ENCODE results near the gene DLX4.

The DLX4 gene

DNA sequence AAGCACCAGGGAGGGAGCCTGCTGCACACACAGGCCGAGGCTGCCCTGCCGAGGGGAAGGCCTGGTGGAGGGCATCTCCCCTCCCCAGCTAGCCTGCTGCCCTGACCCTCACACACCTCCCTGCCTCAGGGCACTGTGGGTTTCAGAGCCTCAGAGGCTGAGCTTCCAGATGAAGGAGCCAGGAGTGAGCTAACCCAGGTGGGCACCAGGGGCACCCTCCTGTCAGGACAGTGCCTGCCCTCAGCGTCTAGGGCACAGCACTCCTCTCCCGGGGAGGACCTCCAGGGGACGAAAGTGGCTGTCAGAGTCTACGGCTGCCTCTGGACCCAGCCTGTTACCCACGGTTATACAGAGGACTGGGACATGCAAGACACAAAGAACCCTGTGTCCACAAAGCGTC, 22.8 kb upstream of the DLX4 start:
- no peak for DNase-seq
- intact Hi-C loops (cut with DNase I): no loop called here

DNA sequence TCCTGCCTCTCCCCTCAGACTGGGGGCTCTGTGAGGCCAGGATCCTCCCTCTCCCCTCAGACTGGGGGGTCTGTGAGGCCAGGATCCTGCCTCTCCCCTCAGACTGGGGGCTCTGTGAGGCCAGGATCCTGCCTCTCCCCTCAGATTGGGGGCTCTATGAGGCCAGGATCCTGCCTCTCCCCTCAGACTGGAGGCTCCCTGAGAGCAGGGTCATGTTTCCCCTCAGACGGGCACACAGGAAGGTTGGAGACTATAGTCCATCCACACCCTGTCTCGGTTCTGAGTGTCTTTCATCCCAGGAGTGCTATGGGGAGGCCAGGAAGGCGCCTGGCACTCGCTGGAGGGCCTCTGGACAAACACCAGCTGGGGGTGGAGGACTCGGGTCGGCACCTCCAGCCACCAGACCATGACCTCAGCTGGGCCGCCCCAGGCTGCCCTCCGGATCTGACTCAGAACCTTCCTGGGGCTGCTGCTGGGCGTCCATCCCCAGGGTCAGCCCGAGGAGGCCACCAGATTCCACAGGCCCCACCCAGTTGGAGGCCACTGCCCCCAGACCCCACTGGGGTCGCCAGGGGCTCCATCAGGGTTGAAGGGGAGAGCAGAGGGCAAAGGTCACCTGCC, 21.9 kb upstream of the DLX4 start:
- DNase-seq: no peak
- intact Hi-C loops (cut with DNase I): no loop called here

- intact Hi-C loops (cut with DNase I): no loop called here
- no peak for DNase-seq
These were observed 19.4 kb upstream of the DLX4 start for GRCh38 chr17:49949634-49950033.

- intact Hi-C loops (cut with DNase I): no loop called here
- peak in 4 of 10 donors; percentile 14 to 79 (median 17) for DNase-seq
These were observed 17.5 kb upstream of the DLX4 start for GRCh38 chr17:49951362-49952082.

GRCh38 chr17:49952209-49952911, 16.6 kb upstream of the DLX4 start:
- intact Hi-C loops (cut with DNase I): no loop called here
- DNase-seq: peak in 7 of 10 donors; percentile 44 to 88 (median 53)

DNA sequence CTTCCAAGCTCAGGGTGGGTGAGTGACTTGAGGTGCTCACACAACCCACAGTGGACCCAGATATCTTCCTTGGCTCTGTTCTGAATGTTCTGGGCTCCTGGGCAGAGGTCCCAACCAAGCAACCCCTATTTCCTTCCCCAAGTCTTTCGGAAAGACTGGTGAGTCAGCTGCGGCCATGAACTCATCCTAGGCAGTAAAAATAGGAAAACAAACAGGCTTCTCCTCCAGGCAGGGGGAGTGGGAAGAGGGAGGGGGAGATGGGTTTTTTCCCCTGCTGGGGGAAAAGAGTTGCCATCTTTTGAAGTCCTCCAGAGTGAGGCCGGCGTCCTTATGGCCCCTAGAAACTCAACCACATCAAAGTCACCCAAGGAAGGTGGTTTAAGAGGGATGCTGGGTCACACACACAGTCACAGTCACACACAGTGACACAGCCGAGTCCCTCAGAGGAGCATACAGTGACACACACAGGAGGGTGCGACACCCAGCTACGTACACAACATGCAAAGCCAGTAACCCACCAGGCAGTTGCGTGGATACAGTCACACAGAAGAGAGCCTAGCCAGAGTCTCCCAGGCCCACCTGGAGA, 16.0 kb upstream of the DLX4 start:
- intact Hi-C loops (cut with DNase I): no loop called here
- no peak for DNase-seq

DNA sequence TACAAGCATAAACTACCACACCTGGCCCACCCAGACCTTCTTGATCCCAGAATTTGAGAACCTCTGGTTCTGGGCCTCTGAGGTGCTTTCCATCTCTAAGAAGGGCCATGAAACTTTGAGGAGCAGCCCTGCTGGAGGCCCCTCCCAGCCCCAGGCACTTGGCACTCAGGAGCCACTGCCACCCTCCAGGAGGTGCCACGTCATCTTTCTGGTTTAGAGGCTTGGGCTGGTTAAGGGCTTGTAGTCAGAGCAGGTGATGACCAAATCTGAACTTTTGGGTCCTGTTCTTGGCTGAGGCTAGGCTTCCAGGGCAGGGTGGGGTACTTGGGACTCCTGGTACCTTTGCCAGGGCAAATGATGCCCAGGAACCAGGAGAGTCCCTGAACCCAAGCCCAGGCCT, 13.8 kb upstream of the DLX4 start:
- intact Hi-C loops (cut with DNase I): no loop called here
- no peak for DNase-seq

GRCh38 chr17:49956780-49957179, 12.2 kb upstream of the DLX4 start:
- no peak for DNase-seq
- intact Hi-C loops (cut with DNase I): no loop called here

DNA sequence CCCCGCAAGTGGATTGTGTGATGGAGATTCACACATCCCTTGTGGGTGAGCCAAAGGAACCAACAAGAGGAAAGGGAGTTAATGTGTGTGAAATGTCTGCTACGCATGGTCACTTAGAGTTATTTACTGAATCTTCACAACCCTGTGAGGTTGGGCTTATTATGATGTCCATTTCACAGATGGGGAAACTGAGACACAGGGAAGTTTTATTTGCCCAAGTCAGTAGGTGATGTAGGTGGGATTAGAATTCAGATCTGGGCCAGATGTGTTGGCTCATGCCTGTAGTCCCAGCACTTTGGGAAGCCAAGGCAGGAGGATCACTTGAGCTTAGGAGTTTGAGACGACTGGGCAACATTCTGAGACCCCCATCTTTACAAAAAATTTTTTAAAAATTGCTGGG, 11.6 kb upstream of the DLX4 start:
- no peak for DNase-seq
- intact Hi-C loops (cut with DNase I): no loop called here

DNA sequence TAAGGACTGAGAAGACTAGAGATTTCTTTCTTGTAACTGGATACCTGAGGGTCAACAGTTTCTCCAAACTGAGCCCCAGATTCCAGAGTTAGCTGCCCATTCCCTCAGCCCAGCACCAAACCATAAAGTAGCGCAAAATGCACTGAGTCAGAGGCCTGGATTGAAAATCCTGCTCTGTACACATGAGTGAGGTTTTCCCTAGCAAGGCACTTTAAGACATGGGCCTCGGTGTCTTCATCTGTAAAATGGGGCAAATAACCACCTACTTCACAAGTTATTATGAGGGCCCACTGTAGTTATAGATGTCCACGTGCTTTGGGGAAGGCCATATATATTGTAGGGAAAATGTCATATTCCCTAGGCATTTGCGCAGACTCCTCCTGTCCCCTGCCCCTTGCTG, 10.3 kb upstream of the DLX4 start:
- intact Hi-C loops (cut with DNase I): no loop called here
- no peak for DNase-seq

DNA sequence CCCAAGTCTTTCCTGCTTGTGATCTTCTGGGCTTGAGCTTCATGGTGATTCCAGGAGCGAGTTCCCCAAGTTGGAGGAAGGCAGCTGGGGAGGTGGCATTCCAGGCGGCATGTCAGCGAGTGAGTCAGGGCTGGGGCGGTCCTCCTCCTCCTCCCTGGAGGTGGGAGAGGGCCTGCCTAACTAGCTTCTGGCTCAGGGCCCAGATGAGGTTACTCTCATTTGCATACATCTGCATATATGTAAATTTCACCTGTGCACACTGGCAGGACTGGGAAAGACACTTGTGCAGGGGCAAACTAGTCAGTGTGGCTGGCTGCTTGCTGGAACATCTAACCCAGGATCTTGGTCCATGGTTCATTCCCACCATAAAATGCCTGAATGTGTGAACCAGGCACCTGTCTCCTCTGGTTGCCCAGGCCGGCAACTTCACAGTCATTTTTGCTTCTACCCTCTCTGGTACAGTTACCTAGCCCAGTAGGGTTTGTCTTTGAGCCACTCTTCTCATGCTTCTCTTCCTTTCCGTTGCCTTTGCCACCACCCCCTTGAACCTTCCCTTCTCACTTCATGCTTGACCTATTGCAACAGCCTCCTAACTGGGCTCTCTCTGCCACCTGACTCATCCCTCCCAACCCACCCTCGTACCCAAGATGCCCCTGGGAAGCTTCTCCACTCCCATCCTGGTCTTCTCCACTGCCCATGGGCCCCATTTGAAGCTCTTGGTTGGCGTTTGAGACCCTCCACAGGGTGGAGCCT, 9.6 kb upstream of the DLX4 start:
- intact Hi-C loops (cut with DNase I): no loop called here
- peak in 1 of 10 donors; percentile 52 for DNase-seq

GRCh38 chr17:49962599-49963308, 6.2 kb upstream of the DLX4 start:
- peak in 1 of 10 donors; percentile 54 for DNase-seq
- intact Hi-C loops (cut with DNase I): no loop called here

DNA sequence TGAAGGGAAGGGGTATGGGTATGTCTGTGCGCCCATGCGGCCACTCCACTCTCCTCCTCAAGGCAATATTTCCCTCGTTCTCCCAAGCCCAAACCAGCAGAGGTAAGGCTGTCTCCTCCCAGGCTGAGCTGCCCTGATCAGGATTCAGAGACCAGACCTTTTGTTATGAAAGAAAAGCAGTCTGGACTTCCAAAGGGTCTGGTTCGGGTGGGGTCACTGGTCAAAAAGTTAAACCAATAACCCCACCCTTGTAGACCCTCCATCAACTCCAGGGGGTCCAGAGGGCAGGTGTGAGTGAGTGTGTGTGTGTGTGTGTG, 5.7 kb upstream of the DLX4 start:
- no peak for DNase-seq
- intact Hi-C loops (cut with DNase I): no loop called here

DNA sequence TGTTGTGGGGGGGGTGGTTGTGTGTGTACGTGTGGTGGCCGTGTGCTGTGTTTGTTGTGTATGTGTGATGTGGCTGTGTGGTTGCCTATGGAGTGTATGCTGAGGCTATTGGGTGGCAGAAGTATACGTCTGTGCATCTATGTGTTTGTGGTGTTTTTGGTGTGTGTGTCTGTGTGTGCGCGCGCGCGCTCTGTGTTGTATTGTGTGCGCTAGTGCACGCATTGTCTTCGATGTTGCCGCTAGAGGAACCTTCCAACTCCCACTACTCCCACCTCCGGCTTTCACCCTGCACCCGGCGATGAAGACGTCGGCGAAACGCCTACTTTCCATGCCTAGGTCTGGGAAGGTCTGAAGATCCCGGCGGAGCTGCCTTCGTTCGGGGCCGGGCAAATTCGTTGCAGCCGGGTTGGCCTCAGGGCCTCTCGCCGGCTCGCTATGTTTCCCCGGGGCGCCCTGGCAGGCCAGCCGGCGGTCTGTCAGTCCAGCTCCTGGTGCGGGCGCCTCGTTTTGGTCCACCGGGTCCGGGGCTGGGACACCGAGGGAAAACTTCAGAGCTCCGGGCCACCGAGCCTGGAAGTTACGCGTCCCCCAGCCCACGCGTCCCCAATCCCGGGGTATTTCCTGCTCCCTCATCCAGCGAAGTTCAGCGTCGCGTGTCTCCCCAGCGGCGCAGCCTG, 5.2 kb upstream of the DLX4 start:
- peak in 1 of 10 donors; percentile 76 for DNase-seq
- intact Hi-C loops (cut with DNase I): no loop called here

GRCh38 chr17:49964303-49964768, 4.7 kb upstream of the DLX4 start:
- no peak for DNase-seq
- intact Hi-C loops (cut with DNase I): no loop called here

GRCh38 chr17:49964769-49965523, 4.0 kb upstream of the DLX4 start:
- intact Hi-C loops (cut with DNase I): no loop called here
- no peak for DNase-seq

- DNase-seq: no peak
- intact Hi-C loops (cut with DNase I): no loop called here
These were observed 3.5 kb upstream of the DLX4 start for GRCh38 chr17:49965524-49965909.

GRCh38 chr17:49966767-49967166, 2.2 kb upstream of the DLX4 start:
- intact Hi-C loops (cut with DNase I): no loop called here
- no peak for DNase-seq

- no peak for DNase-seq
- intact Hi-C loops (cut with DNase I): no loop called here
These were observed 1.8 kb upstream of the DLX4 start for GRCh38 chr17:49967205-49967604.

Data from posterior cingulate gyrus (tissue), 11 donors.